HG03558 (cell line): ENCODE data around the gene DNAJC17.

ENCODE experiments used
- ATAC-seq: cut with Tn5 transposase; IDR thresholded peaks from one replicate; pipeline ENCODE4 v1.9.1; 2021; ENCODE audit warnings: moderate number of reproducible peaks; ENCODE audit not compliant: unreplicated experiment; ENCODE audit errors: extremely low read depth

Gene DNAJC17

DNA sequence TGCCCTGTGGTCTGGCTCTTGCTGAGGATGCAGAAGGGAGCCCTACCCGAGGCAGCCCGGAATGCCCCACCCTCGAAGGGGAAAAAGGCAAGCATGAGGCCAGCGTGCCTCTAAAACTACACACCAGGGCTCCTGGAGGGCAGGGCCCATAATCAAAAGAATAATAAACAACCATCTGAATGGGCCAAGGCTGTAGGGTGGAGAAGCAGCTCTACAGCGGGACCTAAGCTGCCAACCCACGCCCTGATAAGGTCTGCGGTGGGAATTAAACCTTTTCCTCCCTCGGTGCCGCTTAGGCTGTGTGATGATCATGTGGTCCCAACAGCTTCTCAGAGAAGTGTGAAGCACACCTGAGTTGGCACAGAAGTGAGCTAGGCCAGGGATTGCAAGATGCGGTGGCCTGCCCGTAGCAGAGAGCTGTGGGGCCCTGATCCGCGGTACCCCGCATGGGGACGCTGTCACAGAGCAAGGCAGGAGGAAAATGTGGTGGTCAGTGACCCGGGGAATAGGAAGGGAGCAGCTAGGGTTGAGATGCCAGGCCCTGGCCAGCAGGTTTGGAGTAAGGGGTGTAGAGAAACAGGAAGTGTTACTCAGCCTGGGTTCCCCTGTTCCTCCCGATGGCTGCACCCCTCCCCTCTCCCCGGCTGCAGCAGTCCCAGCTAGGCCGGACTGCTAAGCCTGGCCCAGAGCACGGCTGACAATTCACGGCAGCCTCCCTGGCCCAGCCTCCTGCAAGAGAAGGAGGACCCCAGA lies 38.6 kb downstream of the DNAJC17 start:
- no peak for ATAC-seq

DNA sequence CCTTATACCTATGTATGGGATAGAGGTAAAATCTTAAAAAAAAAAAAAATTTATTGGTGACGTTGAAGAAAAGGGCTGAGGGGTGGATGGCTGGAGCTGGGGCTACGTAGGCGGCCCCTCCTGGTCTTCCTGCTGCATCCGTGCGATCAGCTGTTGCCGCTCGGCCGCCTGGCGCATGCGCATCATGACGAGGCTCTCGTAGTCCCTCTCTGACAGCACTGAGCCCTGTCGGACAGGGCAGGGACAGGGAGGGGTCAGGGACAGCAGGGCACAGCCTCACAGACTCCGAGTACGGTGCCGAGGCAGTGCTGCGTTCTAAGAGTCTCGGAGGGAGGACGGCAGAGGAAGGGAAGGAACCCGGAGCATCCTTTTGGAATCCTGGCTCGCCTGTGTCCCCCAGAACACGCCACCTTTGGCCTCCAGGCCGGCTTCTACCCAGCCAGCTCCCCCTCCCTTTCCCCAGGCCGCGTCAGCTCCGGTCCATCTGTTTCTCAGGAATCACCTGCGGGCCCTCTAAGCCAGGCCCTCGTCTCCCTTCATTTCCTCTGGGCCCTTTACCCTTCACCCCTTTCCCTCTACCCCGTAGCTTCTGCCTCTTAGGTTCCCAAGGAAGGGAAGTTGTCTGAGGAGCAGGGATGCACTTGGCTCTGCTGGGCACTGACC lies 39.3 kb downstream of the DNAJC17 start:
- ATAC-seq, result no peak

DNA sequence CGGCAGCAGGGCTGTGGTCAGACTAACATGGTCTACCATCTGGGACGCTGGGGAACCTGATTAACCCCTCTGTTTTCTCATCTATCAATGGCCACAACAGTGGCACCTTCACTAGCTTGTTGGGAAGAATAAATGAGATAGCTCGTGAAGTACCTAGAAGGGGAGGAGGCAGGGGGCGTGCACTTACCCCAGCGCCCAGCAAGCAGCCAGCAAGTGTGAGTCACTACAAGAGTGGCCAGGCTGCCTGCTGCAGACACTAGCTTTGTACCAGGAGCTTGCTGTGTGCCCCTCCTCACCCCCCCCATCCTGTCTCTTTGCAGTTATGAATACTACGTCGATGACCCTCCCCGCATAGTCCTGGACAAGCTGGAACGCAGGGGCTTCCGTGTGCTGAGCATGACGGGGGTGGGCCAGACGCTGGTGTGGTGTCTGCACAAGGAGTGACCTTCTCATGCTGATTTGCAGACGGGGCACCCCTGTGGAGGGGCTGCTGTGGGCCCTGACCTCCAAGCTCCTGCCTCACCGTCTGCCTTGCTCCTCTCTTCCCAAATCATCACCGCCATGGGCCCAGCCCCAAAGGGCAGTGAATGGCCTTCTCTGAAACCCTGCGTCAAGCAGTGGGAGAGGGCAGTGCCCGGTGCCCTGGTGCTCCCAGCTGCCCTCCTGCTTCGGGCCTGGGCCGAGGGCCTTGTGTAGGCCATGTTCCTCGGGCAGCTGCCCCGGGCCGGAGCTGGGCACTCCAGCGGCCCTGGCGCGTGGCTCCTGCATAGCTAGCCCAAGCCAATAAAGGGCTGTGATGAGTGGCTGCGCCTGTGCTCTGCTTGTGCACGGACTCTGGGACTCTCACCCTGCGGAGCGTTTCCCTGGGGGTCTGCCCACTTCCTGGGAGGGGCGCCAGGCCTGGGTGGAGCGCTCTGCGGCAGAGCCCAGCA lies 40.1 kb downstream of the DNAJC17 start:
- ATAC-seq, result no peak

GRCh38 chr15:40766194-40766815 lies 41.0 kb downstream of the DNAJC17 start:
- ATAC-seq, result no peak

DNA sequence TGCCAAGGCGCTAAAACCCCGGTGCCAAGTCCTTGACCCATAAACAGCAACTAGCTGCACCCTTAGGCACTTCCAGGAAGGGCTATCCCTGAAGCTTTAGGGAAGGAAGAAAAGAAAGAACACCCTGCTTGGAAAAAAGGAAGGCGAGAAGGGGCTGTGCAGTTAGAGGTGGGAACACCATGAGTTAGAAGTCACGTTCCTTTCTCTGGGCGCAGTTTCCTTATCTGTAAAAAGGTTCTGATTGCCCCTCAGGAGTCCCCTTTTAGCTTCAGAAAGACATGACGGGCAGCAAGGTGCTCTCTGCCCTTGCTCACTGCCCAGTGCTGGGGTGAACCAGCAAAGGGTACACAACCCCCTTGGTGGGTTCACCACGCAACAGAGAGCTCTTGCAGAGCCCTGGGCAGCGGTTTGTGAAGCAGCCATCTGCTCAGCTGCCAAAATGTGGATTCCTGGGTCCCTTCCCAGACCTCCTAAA lies 42.6 kb downstream of the DNAJC17 start:
- ATAC-seq, result no peak

DNA sequence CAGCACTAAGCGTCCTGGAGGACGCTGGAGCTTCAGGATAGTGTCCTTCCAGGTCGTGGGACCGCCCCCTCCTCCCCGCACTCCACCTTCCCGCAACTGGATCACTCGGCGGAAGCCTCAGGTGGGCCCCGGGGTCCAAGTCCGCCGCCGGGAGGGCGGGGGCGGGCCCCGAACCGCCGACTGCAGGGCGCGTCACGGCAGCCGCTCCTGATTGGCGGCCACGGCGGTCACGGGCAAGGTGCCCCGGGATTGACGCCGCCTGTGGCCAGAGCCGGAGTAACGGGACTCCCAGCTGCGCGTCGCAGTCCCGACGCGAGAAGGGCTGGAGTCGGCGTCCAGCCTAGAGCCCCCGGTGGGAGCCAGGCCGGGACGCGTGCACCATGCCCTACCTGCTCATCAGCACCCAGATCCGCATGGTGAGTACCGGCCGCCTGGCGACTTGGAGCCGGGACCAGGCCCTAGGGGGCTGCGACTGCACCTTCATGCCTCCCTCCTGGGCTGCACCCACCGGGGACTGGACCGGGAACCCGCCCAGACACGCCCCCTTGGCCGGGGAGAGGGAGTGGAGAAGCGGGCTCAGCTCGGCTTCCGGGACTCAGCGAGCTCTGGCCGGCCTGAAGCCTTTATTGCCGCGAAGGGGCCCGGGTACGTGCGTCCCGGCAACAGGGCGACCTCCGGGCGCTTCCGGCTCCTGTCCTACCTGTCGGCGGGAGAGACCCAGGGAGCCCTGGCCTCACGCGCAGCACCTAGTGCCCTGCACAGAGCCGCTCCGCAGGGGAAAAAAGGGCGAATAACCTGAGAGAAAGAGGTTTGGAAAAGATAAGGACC lies 43.3 kb downstream of the DNAJC17 start, which contains the start of gene GCHFR:
TSS of gene GCHFR (plus strand) at position 268 of the 828 bp plus-strand sequence. CDS start at position 381, 113 bp downstream.
- ATAC-seq, result no peak

DNA sequence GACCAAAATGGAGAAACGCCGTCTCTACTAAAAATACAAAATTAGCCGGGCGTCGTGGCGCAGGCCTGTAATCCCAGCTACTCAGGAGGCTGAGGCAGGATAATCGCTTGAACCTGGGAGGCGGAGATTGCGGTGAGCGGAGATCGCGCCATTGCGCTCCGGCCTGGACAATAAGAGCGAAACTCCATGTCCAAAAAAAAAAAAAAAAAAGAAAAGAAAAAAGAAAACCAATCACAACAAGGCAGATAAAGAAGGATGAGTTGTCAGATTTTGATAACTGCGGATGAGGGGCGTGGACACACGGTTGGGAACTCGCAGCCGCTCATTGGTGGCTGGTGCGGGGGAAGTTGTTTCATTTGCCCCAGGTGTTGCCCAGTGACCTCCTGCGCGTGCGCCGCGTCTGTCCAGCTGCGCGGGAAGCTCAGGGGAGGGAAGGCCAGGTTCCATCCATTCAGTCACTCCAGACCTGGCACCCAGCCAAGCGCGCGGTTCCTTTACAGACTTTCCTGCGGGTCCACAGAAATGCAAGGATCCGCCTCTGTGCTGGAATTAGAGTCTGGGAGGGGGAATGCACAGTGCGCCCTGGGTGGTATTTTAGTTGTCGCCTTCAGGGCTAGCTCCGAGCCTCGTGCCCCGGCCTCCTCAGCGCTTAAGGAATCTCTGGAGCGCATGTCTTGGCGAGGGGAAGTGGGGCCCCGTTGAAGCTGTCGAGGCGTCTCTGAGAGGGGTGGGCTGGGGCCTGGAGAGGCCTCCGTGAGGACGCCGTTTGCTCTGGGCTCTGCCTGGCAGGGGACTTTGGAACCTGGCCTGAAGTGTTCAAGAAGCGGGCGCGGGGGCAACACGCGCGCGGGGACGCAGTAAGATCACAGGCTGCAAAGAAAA lies 44.1 kb downstream of the DNAJC17 start:
- no peak for ATAC-seq

GRCh38 chr15:40759961-40760360 lies 47.3 kb downstream of the DNAJC17 start:
- ATAC-seq, result no peak

DNA sequence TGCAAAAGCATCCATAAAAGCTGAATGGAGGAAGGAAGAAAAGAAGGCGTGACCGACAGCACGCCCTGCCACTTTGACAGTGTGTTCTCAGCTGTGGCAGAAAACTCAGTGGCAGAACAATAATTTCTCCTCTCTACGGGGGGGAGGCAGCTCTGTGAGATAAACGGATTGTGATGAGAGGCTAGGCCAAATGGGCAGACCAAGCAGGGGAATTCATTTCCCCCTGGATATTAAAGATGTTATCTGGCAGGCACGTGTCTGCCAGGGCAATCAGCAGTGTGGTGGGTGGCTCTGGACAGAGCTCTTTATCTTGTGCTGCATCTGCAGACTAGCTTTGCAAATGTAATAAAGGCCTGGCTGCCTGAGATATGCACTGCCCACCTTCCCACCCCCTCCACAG lies 50.3 kb downstream of the DNAJC17 start:
- ATAC-seq, result no peak

DNA sequence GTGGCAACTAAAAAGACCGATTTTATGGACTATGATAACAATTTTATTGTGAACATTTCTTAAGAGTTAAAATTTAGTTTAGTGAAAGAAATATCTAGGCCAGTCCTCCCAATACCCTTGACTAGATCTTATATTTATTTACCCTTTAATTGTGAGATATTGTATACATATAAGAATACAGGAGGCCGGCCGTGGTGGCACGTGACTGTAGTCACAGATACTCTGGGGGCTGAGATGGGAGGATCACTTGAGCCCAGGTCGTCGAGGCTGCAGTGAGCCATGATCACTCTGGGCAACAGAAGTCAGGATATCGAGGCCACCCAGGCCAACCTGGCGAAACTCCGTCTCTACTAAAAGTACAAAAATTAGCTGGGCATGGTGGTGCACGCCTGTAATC lies 51.5 kb downstream of the DNAJC17 start:
- ATAC-seq, result no peak

DNA sequence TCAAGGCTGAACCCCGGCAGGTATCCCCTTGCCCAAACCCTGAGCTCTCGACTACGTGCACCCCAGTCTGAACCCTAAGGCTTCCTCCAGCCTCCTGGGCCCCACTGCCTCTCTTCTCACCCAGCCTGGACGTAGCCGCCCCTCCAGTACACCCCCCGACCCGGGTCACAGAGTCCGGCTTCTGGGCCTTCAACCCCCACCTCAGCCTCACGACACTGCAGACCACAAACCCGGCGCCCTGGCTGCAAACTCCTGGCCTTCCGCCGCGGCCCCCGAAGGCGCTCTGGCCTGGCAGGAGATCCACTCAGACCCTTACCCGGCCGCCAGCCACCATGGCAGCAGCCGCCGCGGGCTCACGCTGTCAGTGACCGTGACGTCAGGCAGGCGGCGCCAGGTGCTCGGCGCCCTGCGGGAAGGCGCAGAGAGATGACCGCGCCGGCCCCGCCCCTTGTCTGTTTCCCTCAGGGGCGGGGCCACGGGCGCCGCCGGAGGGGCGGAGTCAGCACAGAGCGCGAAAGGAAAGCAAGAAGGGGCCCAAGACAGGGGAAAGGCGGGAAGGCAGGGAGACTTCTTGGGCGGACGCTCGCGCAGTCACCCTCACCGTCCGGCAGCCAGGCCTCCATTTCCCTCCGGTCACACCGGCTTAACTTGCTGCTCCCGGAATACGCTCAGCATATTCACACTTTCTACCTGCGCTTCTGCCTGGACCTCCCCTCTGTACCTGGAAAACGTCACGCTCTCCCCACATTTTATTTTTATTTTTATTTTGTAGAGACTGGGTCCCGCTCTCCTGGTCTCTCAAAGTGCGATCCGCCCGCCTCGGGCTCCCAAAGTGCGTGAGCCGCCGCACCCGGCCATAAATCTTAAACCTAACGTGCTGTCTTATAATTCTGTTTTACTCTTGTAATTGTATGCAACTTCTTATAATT lies 52.1 kb downstream of the DNAJC17 start, which contains the start of gene RMDN3:
TSS of gene RMDN3 (minus strand) at position 372 of the 929 bp plus-strand sequence. CDS start 471 bp downstream, outside the sequence.
- peak; percentile 59 for ATAC-seq

- ATAC-seq, result no peak
These were observed 52.7 kb downstream of the DNAJC17 start for GRCh38 chr15:40754574-40754882.

GRCh38 chr15:40751745-40752144 lies 55.5 kb downstream of the DNAJC17 start:
- no peak for ATAC-seq

GRCh38 chr15:40750885-40751284 lies 56.4 kb downstream of the DNAJC17 start:
- no peak for ATAC-seq

DNA sequence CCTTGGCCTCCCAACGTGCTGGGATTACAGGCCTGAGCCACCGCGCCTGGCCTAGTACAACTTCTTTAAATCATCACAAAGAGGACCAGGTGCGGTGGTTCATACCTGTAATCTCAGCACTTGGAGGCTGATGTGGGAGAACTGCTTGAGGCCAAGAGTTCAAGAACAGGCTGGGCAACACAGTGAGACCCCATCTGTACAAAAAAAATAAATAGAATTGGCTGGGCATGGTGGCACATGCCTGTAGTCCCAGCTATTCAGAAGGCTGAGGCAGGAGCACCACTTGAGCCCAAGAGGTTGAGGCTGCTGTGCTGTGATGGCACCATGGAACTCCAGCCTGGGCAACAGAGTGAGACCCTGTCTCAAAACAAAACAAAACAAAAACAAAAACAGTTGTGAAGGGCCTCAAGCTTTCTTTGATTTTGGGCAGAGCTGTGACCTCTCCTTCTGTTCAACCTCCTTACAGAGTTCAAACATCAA lies 58.1 kb downstream of the DNAJC17 start:
- ATAC-seq, result no peak

DNA sequence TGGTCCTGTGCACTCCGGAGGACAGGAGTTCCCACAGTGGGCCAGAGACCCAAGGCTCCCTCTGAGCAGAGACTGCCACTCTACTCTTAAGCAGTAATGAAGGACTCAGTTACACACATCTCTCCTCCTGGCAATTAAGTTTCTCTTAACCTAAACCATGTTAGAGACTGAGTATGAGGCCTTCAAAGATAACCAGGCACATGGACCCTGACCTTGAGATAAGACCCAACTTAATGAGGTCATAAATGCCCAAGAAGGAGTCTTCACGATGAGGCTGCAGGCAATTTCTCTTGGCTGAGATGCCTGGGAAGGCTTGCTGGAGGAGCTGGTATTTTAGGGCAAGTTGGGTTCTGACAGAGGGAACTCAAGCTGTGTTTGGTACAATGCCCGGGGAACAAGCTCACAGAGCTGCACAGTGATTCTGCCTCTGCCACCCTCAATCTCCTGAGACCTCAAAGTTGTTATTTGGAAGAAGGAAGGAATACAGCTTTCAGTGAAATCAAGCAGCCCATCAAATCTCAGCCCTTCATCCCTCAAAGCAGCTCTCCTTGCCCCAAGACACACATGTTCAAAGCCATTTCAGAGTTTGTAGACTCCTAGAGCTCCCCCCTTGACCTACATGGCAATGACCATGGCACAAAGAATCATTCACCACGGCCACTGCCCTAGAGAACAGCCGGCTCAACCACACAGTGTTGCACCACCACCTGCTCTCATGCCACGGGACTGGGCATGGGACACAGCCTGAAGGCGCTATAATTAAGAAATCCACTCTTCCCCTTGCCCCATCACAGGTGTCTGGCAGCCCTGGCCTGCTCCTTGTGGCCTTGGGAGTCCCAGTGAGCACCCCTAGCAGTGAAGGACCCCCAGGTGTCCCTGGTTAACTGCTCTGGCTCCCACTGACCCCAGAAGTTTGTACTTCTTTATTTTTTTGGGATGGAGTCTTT lies 59.3 kb downstream of the DNAJC17 start:
- no peak for ATAC-seq
